GM12892 (cell line): ENCODE data around the gene ADARB2.

Source experiments
- POLR2A ChIP-seq: IDR thresholded peaks from 2 replicates; pipeline ENCODE4 v1.6.1; 2011; ENCODE audit warnings: low read depth, low read length, control low read depth
- POLR2AphosphoS5 ChIP-seq: IDR thresholded peaks from 2 replicates; pipeline ENCODE4 v1.6.1; 2011; ENCODE audit warnings: low read depth, low read length, control low read depth
- TAF1 ChIP-seq: IDR thresholded peaks from 2 replicates; pipeline ENCODE4 v1.6.1; 2011; ENCODE audit warnings: low read depth, mild to moderate bottlenecking, control low read depth, low read length, borderline replicate concordance

- TF ChIP-seq POLR2A (no peak), POLR2AphosphoS5 (no peak), TAF1 (no peak)
Measured at GRCh38 chr10:1151076-1152033, 586.0 kb downstream of the ADARB2 start.
